GM12801 (cell line): Measurements from ENCODE around the gene FGF14.

Experiments used
- CTCF ChIP-seq: IDR thresholded peaks from one replicate; pipeline ENCODE4 v1.5.1; 2011; ENCODE audit warnings: control low read depth; ENCODE audit not compliant: insufficient read length; ENCODE audit errors: extremely low read depth

The FGF14 gene

DNA sequence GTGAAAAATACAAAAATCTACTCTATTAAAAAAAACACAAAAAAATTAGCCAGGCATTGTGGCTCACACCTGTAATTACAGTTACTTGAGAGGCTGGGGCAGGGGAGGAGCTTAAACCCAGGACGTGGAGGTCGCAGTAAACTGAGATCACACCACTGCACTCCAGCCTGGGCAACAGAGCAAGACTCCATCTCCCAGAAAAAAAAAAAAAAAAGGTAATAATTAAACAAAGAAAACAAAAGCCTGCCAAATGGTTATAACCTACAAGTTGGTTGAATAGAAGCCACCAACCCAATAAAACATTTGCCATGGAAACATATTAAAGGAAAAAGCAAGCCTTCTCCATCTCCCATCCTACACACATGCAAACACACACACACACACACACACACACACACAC lies 694.2 kb downstream of the FGF14 start:
- no peak for TF ChIP-seq CTCF

DNA sequence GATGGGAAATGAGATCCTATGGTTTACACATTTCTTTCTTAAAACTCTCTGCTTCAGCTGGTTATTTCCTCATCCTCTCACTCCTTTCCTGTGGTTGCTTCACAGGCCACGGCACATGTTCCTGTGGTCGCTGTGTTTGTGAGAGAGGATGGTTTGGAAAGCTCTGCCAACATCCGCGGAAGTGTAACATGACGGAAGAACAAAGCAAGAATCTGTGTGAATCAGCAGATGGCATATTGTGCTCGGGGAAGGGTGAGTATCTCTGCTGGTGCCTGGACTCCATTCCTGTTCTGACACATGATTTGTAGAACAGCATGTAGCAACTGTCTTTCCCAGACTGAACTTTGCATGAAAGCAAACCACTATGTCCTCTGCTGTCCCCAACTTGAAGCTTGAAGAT lies 695.2 kb downstream of the FGF14 start:
- no peak for TF ChIP-seq CTCF

DNA sequence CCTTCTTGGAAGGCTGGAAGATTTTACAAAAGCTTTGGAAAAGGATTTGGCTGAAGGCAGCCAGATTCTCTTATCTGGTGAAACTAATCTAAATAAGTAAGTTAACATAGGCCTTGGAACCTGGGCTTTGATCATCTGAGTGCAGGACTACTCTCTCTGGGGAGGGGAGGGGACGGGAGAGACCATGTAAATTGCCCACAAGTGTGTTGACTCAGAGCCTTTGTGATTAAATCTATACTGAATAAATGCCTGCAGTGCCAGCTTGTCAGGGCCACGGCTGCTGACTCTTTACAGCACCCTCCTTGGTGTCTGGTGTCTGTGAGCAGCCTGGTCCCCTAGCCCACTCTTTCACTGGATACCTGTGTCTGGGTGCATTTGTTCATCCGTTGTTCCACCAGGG lies 698.0 kb downstream of the FGF14 start:
- TF ChIP-seq CTCF: no peak

DNA sequence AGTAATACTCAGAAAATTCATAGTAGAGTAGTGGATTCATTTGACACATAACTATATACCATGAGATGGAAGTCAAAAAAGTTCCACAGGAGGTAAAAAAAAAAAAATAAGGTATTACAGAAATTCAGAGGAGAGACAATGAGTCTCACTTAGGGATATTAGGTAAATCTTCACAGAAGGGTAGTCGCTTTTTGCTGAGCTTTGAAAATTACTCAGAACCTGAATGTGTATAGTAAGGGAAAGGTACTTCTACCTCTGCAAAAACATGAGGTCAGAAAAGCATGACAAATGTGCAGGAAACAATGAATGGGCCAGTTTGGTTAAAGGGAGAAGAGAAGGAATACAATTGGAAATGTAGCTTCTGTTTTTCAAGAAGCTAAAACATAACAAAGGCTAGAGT lies 698.8 kb downstream of the FGF14 start:
- TF ChIP-seq CTCF: no peak

- TF ChIP-seq CTCF: no peak
These were observed 701.2 kb downstream of the FGF14 start for GRCh38 chr13:101700598-101700997.

GRCh38 chr13:101698400-101698799 lies 703.4 kb downstream of the FGF14 start:
- TF ChIP-seq CTCF: no peak

GRCh38 chr13:101697745-101698144 lies 704.1 kb downstream of the FGF14 start:
- no peak for TF ChIP-seq CTCF

DNA sequence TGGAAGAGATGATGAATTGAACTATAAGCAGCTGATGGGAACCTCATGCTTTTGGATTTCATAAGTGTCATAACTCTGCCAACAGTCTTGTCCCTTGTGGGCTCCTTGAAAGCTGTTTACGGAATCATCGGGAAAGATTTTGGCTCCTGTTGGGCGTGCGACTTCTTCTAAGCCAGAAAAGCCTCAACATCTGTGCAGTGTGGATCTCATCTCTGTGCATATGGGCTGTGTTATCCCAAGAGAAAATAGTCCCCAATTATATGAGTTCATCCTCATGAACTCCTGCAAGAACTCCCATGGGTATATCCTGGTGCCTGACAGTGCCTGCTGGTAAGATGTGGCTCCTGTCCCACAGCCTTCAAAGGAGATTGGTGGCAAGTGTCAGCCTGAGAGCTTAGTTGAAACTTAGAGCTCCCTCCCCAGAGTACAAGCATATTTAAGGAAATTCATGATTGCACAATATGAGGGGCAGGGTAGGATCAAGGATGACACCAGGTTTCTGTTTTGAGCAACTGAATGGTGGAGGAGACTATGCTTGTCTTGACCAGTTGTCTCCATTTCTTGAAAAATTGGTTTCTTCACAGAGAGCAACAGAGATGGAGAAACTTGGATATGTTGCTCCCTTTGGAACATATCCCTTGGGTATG lies 705.9 kb downstream of the FGF14 start:
- TF ChIP-seq CTCF: no peak
